GM06990 (cell line): ENCODE data around the gene SCEL.

ENCODE experiments used
- DNase-seq: peaks from one replicate; pipeline ENCODE4 v3.0.0-alpha.2; 2011; ENCODE audit not compliant: insufficient read length; ENCODE audit errors: extremely low read depth
- H3K27me3 ChIP-seq: replicated peaks from 2 replicates; pipeline ENCODE4 v1.6.0; 2011; ENCODE audit warnings: low read length; ENCODE audit not compliant: control insufficient read depth, insufficient read depth
- H3K36me3 ChIP-seq: 2 replicates; pipeline ENCODE4 v1.5.1; 2011; ENCODE audit warnings: low read length; ENCODE audit not compliant: control insufficient read depth, insufficient read depth
- H3K4me3 ChIP-seq: replicated peaks from 2 replicates; pipeline ENCODE4 v1.5.1; 2011; ENCODE audit warnings: low read depth, mild to moderate bottlenecking, control low read depth, low read length
- CTCF ChIP-seq: IDR thresholded peaks from 2 replicates; pipeline ENCODE4 v1.5.1; 2011; ENCODE audit warnings: low read length, control low read depth, mild to moderate bottlenecking, inconsistent platforms; ENCODE audit not compliant: insufficient read depth, poor library complexity, severe bottlenecking

Gene SCEL

GRCh38 chr13:77611068-77611467, 75.6 kb downstream of the SCEL start:
- Histone ChIP-seq H3K4me3 (no peak overlapping the region), H3K27me3 (no peaks in the 10 kb centered on the region), H3K36me3 (no peaks in the 10 kb centered on the region)
- DNase-seq: no peak
- TF ChIP-seq CTCF: no peak

- no peak for DNase-seq
Measured at GRCh38 chr13:77616027-77616426, 80.5 kb downstream of the SCEL start.

GRCh38 chr13:77619655-77620054, 84.1 kb downstream of the SCEL start:
- H3K36me3 ChIP-seq: no peaks in the 10 kb centered on the region
- no peak for TF ChIP-seq CTCF
- H3K4me3 ChIP-seq: no peak overlapping the region
- no peak for DNase-seq
- H3K27me3 ChIP-seq: no peaks in the 10 kb centered on the region

More at GRCh38 chr13:77616027-77616426, 80.5 kb downstream of the SCEL start:
- TF ChIP-seq CTCF: no peak
- H3K4me3 ChIP-seq: no peak overlapping the region
- H3K27me3 ChIP-seq: no peaks in the 10 kb centered on the region
- H3K36me3 ChIP-seq: no peaks in the 10 kb centered on the region

GRCh38 chr13:77620138-77620537, 84.6 kb downstream of the SCEL start:
- no peak overlapping the region for H3K4me3 ChIP-seq
- H3K27me3 ChIP-seq: no peaks in the 10 kb centered on the region
- H3K36me3 ChIP-seq: no peaks in the 10 kb centered on the region
- DNase-seq: no peak
- no peak for TF ChIP-seq CTCF

- Histone ChIP-seq H3K27me3 (no peaks in the 10 kb centered on the region), H3K36me3 (no peaks in the 10 kb centered on the region), H3K4me3 (no peak overlapping the region)
- TF ChIP-seq CTCF: no peak
- no peak for DNase-seq
Measured at GRCh38 chr13:77623806-77624205, 88.3 kb downstream of the SCEL start.

GRCh38 chr13:77628170-77628569, 92.7 kb downstream of the SCEL start:
- Histone ChIP-seq H3K36me3 (no peaks in the 10 kb centered on the region), H3K4me3 (no peak overlapping the region), H3K27me3 (no peaks in the 10 kb centered on the region)
- DNase-seq: no peak
- no peak for TF ChIP-seq CTCF
